Measurements from ENCODE around the gene SRL. TPM values are rescaled to one million over a fixed set of nuclear protein-coding genes. Genes with fewer than 3 reads are reported as not detected.

The SRL gene
- total RNA-seq, 2 donors from 2014 or later: 295 to 466 TPM

DNA sequence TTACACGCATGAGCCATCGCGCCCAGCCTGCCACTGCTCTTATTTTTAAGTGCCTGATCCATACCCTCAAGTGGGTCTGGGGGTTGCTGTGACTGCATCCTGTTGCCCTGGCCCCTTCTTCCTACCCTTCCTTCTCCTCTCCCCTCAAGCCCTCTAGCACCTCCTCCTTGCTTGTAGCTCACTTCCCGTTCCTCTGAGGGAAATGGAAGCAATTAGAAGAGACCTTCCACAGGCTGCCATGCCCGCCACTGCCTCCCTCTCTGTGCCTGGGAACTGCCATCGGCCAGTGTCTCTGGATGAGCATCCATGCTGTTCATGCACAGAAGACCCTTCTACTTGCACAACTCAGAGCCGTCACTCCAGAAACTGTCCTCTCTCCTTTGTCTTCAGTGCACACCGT, 41.6 kb upstream of the SRL start:
- Histone ChIP-seq H3K9me3 (no peaks in the 10 kb centered on the region), H3K27me3 (no peaks in the 10 kb centered on the region), H3K27ac (no peak overlapping the region), H3K4me1 (peaks cover 0 to 5% of the 10 kb centered on the region in 2 donors), H3K4me3 (no peak overlapping the region), H3K36me3 (no peaks in the 10 kb centered on the region)
- DNase-seq (ENCODE audit: low spot score): no peak
- TF ChIP-seq CTCF (IDR thresholded peaks at IDR 0.05): no peak

DNA sequence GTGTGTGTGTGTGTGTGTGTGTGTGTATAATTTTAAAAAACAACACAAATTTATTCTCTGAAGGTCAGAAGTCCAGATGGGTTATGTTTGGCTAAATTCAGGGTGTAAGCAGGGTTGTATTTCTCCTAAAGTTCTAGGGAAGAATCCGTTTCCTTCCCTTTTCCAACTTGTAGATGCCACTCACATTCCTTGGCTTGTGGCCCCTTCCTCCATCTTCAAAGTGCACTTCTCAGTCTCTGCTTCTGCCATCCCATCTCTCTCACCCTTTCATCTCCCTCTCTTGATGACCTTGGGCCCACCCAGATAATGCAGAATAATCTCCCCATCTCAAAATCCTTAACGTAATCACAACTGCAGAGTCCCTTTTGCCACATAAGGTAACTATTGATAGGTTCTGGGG, 38.7 kb upstream of the SRL start:
- Histone ChIP-seq H3K4me3 (no peak overlapping the region), H3K27ac (no peak overlapping the region), H3K4me1 (no peaks in the 10 kb centered on the region), H3K9me3 (no peaks in the 10 kb centered on the region), H3K27me3 (no peaks in the 10 kb centered on the region), H3K36me3 (no peaks in the 10 kb centered on the region)
- no peak for DNase-seq (ENCODE audit: low spot score)
- no peak for TF ChIP-seq CTCF (IDR thresholded peaks at IDR 0.05)

GRCh38 chr16:4277987-4278513, 36.2 kb upstream of the SRL start:
- no peak for TF ChIP-seq CTCF (IDR thresholded peaks at IDR 0.05)
- Histone ChIP-seq H3K4me3 (no peak overlapping the region), H3K27ac (no peak overlapping the region), H3K9me3 (no peaks in the 10 kb centered on the region), H3K27me3 (no peaks in the 10 kb centered on the region), H3K36me3 (no peaks in the 10 kb centered on the region), H3K4me1 (peaks cover 0 to 7% of the 10 kb centered on the region in 2 donors)
- no peak for DNase-seq (ENCODE audit: low spot score)

GRCh38 chr16:4275861-4276260, 34.0 kb upstream of the SRL start:
- DNase-seq (ENCODE audit: low spot score): no peak
- Histone ChIP-seq H3K4me3 (no peak overlapping the region), H3K27me3 (no peaks in the 10 kb centered on the region), H3K4me1 (peaks cover 0 to 11% of the 10 kb centered on the region in 2 donors), H3K9me3 (no peaks in the 10 kb centered on the region), H3K27ac (no peak overlapping the region), H3K36me3 (no peaks in the 10 kb centered on the region)
- no peak for TF ChIP-seq CTCF (IDR thresholded peaks at IDR 0.05)

DNA sequence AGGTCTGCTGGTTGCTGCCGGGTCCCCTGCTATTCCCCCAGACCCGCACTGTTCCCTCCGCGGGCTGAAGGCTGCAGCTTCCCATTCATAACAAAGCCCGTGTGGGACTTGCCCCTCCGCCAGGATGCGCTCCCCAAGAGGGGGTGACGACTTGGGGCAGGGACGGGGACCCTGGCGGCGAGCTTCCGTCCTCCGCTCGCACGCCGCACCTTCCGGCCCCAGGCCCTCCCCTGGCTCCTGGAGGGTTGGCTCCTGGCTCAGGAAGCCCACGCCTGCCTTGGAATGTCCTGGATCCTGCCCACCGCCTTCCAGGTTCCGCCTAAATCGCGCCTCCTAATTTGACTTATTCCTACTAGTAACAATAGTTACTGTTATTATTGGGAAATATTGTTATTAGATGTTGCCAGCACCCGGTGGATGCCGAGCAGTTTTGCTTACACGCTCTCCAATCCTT, 32.0 kb upstream of the SRL start:
- peak; percentile 71 for DNase-seq (ENCODE audit: low spot score)
- H3K27me3 ChIP-seq: no peaks in the 10 kb centered on the region
- no peaks in the 10 kb centered on the region for H3K36me3 ChIP-seq
- H3K9me3 ChIP-seq: no peaks in the 10 kb centered on the region
- H3K4me1 ChIP-seq: peaks cover 0 to 16% of the 10 kb centered on the region in 2 donors
- peak overlapping the region; percentile 82 to 90 for H3K27ac ChIP-seq
- TF ChIP-seq CTCF (IDR thresholded peaks at IDR 0.05): peak in 1 of 2 donors; percentile 40
- peak overlapping the region; percentile 92 to 96 for H3K4me3 ChIP-seq

Data from right atrium auricular region (tissue), 2 donors.